Measurements from ENCODE around the gene KTN1.

DNA sequence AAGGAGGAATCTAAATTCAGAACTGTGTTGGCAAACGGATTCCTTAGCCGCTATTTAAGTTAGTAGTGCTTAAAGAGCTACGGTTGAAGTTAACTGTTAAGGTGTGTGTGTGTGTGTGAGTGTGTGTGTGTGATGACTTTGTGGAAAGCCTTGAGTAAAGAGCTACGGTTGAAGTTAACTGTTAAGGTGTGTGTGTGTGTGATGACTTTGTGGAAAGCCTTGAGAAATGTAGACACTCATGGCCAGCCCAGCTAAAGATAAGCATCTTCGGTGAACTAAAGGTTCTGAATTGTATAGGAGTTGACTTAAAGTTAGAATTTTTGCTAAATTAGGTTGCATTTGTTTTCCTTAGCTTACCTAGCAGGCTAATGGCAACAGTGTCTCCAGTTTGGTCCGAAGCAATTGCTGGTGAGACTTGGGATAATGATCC, 1.4 kb downstream of the KTN1 start:
- TF ChIP-seq, protein P1, sequence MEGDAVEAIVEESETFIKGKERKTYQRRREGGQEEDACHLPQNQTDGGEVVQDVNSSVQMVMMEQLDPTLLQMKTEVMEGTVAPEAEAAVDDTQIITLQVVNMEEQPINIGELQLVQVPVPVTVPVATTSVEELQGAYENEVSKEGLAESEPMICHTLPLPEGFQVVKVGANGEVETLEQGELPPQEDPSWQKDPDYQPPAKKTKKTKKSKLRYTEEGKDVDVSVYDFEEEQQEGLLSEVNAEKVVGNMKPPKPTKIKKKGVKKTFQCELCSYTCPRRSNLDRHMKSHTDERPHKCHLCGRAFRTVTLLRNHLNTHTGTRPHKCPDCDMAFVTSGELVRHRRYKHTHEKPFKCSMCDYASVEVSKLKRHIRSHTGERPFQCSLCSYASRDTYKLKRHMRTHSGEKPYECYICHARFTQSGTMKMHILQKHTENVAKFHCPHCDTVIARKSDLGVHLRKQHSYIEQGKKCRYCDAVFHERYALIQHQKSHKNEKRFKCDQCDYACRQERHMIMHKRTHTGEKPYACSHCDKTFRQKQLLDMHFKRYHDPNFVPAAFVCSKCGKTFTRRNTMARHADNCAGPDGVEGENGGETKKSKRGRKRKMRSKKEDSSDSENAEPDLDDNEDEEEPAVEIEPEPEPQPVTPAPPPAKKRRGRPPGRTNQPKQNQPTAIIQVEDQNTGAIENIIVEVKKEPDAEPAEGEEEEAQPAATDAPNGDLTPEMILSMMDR (IDR thresholded peaks at IDR 0.05; ENCODE audit: borderline replicate concordance, extremely low read depth, low read length, poor library complexity, severe bottlenecking): no peak
- no peak for TF ChIP-seq EZH2 (IDR thresholded peaks at IDR 0.05; ENCODE audit: borderline replicate concordance, low read depth, low read length, severe bottlenecking)
